DOHH2 (cell line): ENCODE data around the gene NID1.

Experiments
- EZH2phosphoT487 ChIP-seq: fragments of 200-600 bp; sonication (generic); IDR thresholded peaks from 2 replicates; pipeline ENCODE4 v1.6.1; 2017; ENCODE audit warnings: borderline replicate concordance, mild to moderate bottlenecking, antibody characterized with exemption, low read length, moderate library complexity, mixed read lengths
- TF ChIP-seq, protein P1 (sequence below): fragments of 200-600 bp; sonication (generic); IDR thresholded peaks from one replicate; pipeline ENCODE4 v1.5.1; 2014; ENCODE audit warnings: antibody characterized with exemption, mild to moderate bottlenecking, low read depth, low read length; ENCODE audit not compliant: poor library complexity, severe bottlenecking

DNA sequence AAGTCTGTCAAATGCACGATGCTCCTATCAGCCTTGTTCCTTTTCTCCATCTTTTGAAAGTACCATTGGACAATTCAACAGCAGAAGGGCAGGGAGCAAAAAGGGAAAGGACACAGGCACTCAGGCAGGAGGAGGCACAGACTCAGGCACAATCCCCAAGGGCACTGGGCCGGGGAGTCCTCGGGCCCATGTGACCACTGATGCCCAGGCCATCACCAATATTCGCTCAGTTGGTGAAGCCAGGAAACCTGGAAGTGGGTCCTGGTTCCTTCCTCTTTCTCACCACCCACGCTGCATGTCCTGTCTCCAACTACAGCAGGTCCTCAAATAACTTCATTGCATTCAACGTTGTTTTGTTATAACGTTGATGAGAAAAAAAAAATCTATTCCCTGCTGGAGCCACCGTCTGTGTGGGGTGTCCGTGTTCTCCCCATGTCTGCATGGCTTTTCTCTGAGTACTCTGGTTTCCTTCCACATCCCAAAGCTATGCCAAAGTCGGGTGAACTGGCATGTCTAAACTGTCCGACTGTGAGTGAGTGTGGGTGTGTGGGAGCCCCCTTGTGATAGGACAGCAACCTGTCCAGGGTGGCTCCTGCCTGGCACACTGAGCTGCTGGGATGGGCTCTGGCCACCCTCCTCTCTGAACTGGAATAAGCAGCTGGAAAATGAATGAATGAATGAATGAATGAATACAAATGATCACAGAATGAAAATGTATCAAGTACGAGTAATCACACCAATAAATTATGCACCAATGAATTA lies 12.5 kb downstream of the NID1 start:
- TF ChIP-seq, protein P1, sequence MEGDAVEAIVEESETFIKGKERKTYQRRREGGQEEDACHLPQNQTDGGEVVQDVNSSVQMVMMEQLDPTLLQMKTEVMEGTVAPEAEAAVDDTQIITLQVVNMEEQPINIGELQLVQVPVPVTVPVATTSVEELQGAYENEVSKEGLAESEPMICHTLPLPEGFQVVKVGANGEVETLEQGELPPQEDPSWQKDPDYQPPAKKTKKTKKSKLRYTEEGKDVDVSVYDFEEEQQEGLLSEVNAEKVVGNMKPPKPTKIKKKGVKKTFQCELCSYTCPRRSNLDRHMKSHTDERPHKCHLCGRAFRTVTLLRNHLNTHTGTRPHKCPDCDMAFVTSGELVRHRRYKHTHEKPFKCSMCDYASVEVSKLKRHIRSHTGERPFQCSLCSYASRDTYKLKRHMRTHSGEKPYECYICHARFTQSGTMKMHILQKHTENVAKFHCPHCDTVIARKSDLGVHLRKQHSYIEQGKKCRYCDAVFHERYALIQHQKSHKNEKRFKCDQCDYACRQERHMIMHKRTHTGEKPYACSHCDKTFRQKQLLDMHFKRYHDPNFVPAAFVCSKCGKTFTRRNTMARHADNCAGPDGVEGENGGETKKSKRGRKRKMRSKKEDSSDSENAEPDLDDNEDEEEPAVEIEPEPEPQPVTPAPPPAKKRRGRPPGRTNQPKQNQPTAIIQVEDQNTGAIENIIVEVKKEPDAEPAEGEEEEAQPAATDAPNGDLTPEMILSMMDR = no peak
- no peak for TF ChIP-seq EZH2phosphoT487
